Astrocyte (in vitro differentiated cells and primary cell): ENCODE measurements around the gene CNTNAP2.

ENCODE experiments used
- EZH2 ChIP-seq: IDR thresholded peaks from 2 replicates; pipeline ENCODE4 v1.6.1; 2012; ENCODE audit warnings: mild to moderate bottlenecking, low read length, inconsistent platforms; ENCODE audit not compliant: insufficient read depth
- TF ChIP-seq, protein P1 (sequence below): IDR thresholded peaks from 2 replicates; pipeline ENCODE4 v1.5.1; 2011; ENCODE audit warnings: low read depth, mild to moderate bottlenecking, inconsistent platforms, low read length, moderate library complexity; ENCODE audit not compliant: insufficient read depth

DNA sequence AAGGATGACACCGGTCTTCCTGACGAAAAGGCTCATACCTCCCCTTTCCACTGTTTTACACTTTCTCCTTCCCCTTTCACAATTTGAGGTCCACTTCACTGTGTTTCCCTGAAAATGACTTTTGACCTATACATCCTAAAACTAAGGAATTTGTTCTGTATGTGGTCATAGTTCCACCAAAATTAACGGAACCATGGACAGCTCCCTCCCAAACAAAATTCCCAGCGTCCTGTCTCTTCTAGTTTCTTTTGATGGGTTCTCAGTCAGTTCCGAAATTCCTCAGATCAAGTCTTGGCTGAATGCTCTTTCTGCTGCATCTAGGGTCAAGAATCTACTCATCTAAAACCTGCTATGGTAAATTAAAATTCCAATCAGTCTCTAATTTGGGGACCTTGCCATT, 1191.9 kb downstream of the CNTNAP2 start:
- TF ChIP-seq, protein P1, sequence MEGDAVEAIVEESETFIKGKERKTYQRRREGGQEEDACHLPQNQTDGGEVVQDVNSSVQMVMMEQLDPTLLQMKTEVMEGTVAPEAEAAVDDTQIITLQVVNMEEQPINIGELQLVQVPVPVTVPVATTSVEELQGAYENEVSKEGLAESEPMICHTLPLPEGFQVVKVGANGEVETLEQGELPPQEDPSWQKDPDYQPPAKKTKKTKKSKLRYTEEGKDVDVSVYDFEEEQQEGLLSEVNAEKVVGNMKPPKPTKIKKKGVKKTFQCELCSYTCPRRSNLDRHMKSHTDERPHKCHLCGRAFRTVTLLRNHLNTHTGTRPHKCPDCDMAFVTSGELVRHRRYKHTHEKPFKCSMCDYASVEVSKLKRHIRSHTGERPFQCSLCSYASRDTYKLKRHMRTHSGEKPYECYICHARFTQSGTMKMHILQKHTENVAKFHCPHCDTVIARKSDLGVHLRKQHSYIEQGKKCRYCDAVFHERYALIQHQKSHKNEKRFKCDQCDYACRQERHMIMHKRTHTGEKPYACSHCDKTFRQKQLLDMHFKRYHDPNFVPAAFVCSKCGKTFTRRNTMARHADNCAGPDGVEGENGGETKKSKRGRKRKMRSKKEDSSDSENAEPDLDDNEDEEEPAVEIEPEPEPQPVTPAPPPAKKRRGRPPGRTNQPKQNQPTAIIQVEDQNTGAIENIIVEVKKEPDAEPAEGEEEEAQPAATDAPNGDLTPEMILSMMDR = no peak
- TF ChIP-seq EZH2 = no peak
